Measurements from ENCODE around the gene GMPPA.

DNA sequence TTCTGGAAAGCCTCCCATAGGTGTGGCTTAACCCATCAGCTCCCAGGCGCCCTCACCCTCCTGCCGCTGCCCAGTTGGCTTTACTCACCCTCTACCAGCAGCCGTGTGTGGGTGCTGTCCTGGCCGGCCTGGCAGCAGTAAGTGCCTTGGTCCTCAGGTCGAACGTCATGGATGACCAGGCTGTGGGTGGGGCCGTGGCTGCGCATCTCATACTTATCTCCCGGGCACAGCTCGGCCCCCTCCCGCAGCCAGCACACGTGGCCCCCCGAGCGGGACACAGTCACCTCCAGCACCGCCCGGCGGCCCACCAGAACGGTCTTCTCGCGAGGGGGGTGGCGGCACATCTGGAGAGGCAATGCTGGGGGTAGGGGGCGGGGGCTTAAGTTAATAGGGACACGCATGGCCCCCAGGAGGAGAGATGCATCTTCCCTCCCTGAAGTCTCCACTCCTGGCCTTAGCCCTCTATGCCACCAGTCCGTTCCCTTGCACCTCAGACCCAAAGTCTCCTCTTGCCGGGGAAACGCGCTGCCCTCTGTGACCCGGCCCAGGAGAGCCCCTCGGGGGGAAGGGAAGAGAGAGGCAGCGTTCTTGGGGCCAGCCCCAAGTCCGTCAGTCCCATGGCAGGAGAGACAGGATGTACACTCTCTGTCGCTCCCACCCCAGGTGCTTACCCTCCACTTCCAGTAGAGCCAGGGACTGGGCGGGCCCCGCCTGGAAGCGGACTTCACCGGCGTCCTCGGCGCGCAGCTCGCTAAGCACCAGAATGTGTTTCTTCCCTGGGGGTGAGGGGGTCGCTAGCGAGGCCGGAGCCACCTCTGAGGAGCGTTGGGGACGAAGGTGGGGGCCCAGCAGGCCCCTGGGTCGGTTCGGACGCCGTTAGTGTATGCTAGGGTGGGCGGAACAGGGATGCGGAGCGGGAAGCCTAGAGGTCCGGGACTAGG lies 53.0 kb downstream of the GMPPA start:
- TF ChIP-seq, protein P1, sequence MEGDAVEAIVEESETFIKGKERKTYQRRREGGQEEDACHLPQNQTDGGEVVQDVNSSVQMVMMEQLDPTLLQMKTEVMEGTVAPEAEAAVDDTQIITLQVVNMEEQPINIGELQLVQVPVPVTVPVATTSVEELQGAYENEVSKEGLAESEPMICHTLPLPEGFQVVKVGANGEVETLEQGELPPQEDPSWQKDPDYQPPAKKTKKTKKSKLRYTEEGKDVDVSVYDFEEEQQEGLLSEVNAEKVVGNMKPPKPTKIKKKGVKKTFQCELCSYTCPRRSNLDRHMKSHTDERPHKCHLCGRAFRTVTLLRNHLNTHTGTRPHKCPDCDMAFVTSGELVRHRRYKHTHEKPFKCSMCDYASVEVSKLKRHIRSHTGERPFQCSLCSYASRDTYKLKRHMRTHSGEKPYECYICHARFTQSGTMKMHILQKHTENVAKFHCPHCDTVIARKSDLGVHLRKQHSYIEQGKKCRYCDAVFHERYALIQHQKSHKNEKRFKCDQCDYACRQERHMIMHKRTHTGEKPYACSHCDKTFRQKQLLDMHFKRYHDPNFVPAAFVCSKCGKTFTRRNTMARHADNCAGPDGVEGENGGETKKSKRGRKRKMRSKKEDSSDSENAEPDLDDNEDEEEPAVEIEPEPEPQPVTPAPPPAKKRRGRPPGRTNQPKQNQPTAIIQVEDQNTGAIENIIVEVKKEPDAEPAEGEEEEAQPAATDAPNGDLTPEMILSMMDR (IDR thresholded peaks at IDR 0.05): no peak
- TF ChIP-seq POLR2AphosphoS5 (IDR thresholded peaks at IDR 0.05): no peak
- TF ChIP-seq POLR2A (IDR thresholded peaks at IDR 0.05): no peak

All from stomach (tissue), 4 donors.